SK-N-SH (cell line): ENCODE measurements around the gene FGD3. TPM values are rescaled to one million over a fixed set of nuclear protein-coding genes. Genes with fewer than 3 reads are reported as not detected.

Experiments used
- CTCF ChIA-PET: fragments of 300-600, 350-600 bp; formaldehyde crosslinking; extraction: SDS; loops from one replicate; lab custom pipeline; 2021; lab: Yijun Ruan, JAX
- POLR2A ChIA-PET: fragments of 350-600 bp; sonication (Branson Sonifier 250); formaldehyde crosslinking; extraction: SDS; loops from one replicate; lab custom pipeline; 2020; ENCODE audit warnings: antibody characterized with exemption, inconsistent platforms; lab: Yijun Ruan, JAX
- DNase-seq: peaks from one replicate; pipeline ENCODE4 v3.0.0; 2012
- H2AFZ ChIP-seq: fragments of 200-600 bp; sonication (generic); 2 replicates; pipeline ENCODE4 v1.8.1; 2016; ENCODE audit warnings: antibody characterized with exemption, mild to moderate bottlenecking, low read depth
- H3F3A ChIP-seq: fragments of 200-600 bp; sonication (generic); replicated peaks from 2 replicates; pipeline ENCODE3; 2016; ENCODE audit warnings: antibody characterized with exemption, mild to moderate bottlenecking; ENCODE audit not compliant: insufficient read depth
- H3K27ac ChIP-seq, 2 experiments: fragments of 200-500 bp in 1 of 2; fragments of 200-600 bp in 1 of 2; sonication (Bioruptor generic) in 1 of 2; sonication (generic), shearing (Covaris generic) in 1 of 2; 2 replicates each; pipeline versions ENCODE4 v1.5.1 to v1.6.1; 2014 to 2016; ENCODE audit warnings: low read depth in 2 of 2, inconsistent platforms in 1 of 2, low read length in 1 of 2, mild to moderate bottlenecking in 1 of 2, mixed read lengths in 1 of 2
- H3K27me3 ChIP-seq: fragments of 200-600 bp; sonication (generic), shearing (Covaris generic); 2 replicates; pipeline ENCODE4 v1.6.1; 2016; ENCODE audit warnings: mixed run types; ENCODE audit not compliant: insufficient read depth
- H3K36me3 ChIP-seq, 2 experiments: fragments of 200-500 bp in 1 of 2; fragments of 200-600 bp in 1 of 2; sonication (Bioruptor generic) in 1 of 2; sonication (generic) in 1 of 2; replicated peaks in 1 of 2; 2 replicates each; pipeline versions ENCODE3 to v1.5.1; 2014 to 2016; ENCODE audit warnings: low read length in 1 of 2, mild to moderate bottlenecking in 1 of 2; ENCODE audit not compliant: insufficient read depth in 2 of 2, control insufficient read depth in 1 of 2
- H3K4me1 ChIP-seq, 2 experiments: fragments of 200-500 bp in 1 of 2; fragments of 200-600 bp in 1 of 2; sonication (Bioruptor generic) in 1 of 2; sonication (generic), shearing (Covaris generic) in 1 of 2; 2 replicates each; pipeline versions ENCODE4 v1.5.1 to v1.6.1; 2014 to 2016; ENCODE audit warnings: low read depth in 1 of 2, low read length in 1 of 2, mixed run types in 1 of 2; ENCODE audit not compliant: insufficient read depth in 2 of 2, control insufficient read depth in 1 of 2
- H3K4me2 ChIP-seq: fragments of 200-600 bp; sonication (generic), shearing (Covaris generic); 2 replicates; pipeline ENCODE4 v1.6.1; 2017; ENCODE audit warnings: mixed run types
- H3K4me3 ChIP-seq, 2 experiments: fragments of 200-500 bp in 1 of 2; fragments of 200-600 bp in 1 of 2; sonication (Bioruptor generic) in 1 of 2; sonication (generic), shearing (Covaris generic) in 1 of 2; 2 replicates each; pipeline versions ENCODE4 v1.5.1 to v1.8.1; 2014 to 2016; ENCODE audit warnings: low read depth in 2 of 2, inconsistent platforms in 1 of 2, low read length in 1 of 2, mild to moderate bottlenecking in 1 of 2, mixed read lengths in 1 of 2, moderate library complexity in 1 of 2
- H3K79me2 ChIP-seq: fragments of 200-600 bp; sonication (generic); 2 replicates; pipeline ENCODE4 v1.8.1; 2017; ENCODE audit warnings: mild to moderate bottlenecking; ENCODE audit not compliant: insufficient read depth
- H3K9ac ChIP-seq: fragments of 200-600 bp; sonication (generic); 2 replicates; pipeline ENCODE4 v1.6.1; 2017; ENCODE audit warnings: mixed run types
- H3K9me2 ChIP-seq: fragments of 200-600 bp; sonication (generic); 2 replicates; pipeline ENCODE4 v1.6.1; 2017; ENCODE audit warnings: mixed run types
- H3K9me3 ChIP-seq: fragments of 200-600 bp; sonication (generic); 2 replicates; pipeline ENCODE4 v1.6.1; 2017; ENCODE audit warnings: mixed run types, mild to moderate bottlenecking, moderate library complexity
- H4K20me1 ChIP-seq: fragments of 200-600 bp; sonication (generic); 2 replicates; pipeline ENCODE4 v1.6.1; 2017; ENCODE audit warnings: mild to moderate bottlenecking, mixed run types; ENCODE audit not compliant: insufficient read depth
- CHD2 ChIP-seq: fragments of 150-350 bp; IDR thresholded peaks from 2 replicates; pipeline ENCODE4 v1.6.1; 2018; ENCODE audit warnings: low read length; ENCODE audit not compliant: partially characterized antibody
- FOSL2 ChIP-seq: IDR thresholded peaks from 2 replicates; pipeline ENCODE4 v1.4.0; 2012; ENCODE audit warnings: low read depth, mild to moderate bottlenecking, moderate library complexity, borderline replicate concordance
- FOXM1 ChIP-seq: IDR thresholded peaks from 2 replicates; pipeline ENCODE4 v1.4.0; 2012; ENCODE audit warnings: low read depth, mild to moderate bottlenecking
- JUND ChIP-seq: IDR thresholded peaks from 2 replicates; pipeline ENCODE4 v1.4.0; 2012
- MEF2A ChIP-seq: IDR thresholded peaks from 2 replicates; pipeline ENCODE4 v1.4.0; 2012; ENCODE audit warnings: low read depth, borderline replicate concordance
- POLR2AphosphoS5 ChIP-seq: IDR thresholded peaks from 2 replicates; pipeline ENCODE4 v1.6.1; 2012; ENCODE audit warnings: low read depth, low read length
- RFX5 ChIP-seq: IDR thresholded peaks from 2 replicates; pipeline ENCODE4 v1.6.1; 2012; ENCODE audit warnings: mild to moderate bottlenecking, improper control_type of control experiment, low read length
- SIN3A ChIP-seq: IDR thresholded peaks from 2 replicates; pipeline ENCODE4 v1.6.1; 2012; ENCODE audit warnings: low read depth, mild to moderate bottlenecking, low read length, moderate library complexity, borderline replicate concordance
- TCF12 ChIP-seq: IDR thresholded peaks from 2 replicates; pipeline ENCODE4 v1.4.0; 2012
- YY1 ChIP-seq: IDR thresholded peaks from 2 replicates; pipeline ENCODE4 v1.4.0; 2012; ENCODE audit warnings: low read depth, mild to moderate bottlenecking
- WGBS: methylation state at CpG from one replicate; pipeline ENCODE4 v1.1.6; 2017; ENCODE audit warnings: low lambda C conversion rate; 5-methylcytosine and 5-hydroxymethylcytosine counted together
- polyA plus RNA-seq, 3 experiments: library from polyadenylated mRNA; depleted of rRNA; stranded (reverse); fragments of >200 nt; gene quantifications; 2 replicates each; pipeline ENCODE4 v1.2.3, GENCODE V29; 2012
- TF ChIP-seq, protein P1 (sequence below): IDR thresholded peaks from 2 replicates; pipeline ENCODE4 v1.6.1; 2012; ENCODE audit warnings: mild to moderate bottlenecking, low read depth, low read length, moderate library complexity

FGD3 gene
- polyA plus RNA-seq, 1 of the 3 experiments (the other 2 are of a cell fraction) = not detected

DNA sequence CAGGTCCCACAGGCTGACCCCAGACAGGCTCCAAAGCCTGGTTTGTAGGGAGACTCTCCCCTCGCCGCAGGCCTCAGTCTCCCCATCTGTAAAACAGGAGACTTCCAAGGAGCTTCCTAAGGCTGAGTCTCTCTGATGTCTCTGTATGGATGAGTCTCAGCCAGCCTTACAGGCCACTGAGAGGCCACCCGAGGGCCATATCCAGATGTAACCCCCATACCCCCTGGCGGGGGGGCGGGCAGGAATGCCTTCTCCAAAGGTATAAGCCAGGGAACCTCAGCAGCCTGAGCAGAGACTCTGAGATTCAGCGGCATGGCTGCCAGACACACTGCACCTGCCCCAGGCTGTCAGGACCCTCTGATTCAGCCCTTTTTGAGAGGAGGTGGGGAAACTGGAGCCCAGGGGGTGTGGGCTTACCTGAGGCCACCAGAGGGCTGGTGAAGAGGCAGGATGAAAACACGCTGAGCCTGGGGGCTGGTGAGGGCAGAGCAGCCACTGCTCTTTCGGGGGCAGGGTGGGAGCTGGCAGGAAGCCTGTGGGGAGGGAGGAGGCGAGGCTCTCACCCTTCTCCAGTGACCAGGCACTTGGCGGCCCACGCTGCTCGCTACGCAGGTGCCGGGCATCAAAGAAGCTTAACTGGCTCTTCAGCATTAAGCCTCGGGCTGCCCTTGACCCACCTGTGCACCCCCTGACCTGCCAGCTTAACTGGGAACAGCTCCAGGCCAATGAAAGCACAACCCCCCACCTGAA lies 105.6 kb downstream of the FGD3 start (continued):
- TF ChIP-seq POLR2AphosphoS5 = no peak
- no peak for TF ChIP-seq FOSL2
- TF ChIP-seq TCF12 = no peak
- no peak for TF ChIP-seq FOXM1
- no peak for TF ChIP-seq JUND
- no peak for TF ChIP-seq MEF2A
- TF ChIP-seq YY1 = no peak

DNA sequence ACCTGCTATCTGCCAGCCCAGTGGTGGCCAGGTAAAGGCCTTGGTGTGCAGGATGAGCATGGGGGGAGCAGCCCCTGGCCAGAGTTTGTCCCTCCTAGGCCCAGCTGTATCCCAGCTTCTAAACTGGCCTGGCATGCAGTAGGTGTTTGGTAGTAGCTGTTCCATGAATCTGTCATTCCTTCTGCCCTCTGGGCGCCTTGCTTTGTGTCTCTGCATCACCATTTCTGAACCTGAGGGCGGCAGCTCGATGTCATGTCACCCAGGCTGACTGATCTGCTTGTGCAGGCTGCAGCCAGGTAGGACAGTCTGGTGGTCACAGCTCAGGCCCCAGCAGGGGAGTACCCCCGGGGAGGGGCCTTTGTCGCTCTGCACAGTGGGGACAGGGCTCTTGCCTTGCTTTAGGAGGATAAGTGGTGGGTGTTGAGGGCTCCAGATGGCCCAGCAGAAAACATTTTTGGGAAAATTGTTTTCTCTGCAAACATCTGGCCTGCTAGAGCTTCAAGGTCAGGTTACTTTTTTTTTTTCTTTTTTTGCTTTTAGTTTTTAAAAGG lies 106.5 kb downstream of the FGD3 start:
- 64% methylated on average over 5 of the region's 5 CpGs for WGBS
- TF ChIP-seq FOSL2 (no peak), CHD2 (no peak), SIN3A (no peak), RFX5 (no peak)
- TF ChIP-seq, protein P1, sequence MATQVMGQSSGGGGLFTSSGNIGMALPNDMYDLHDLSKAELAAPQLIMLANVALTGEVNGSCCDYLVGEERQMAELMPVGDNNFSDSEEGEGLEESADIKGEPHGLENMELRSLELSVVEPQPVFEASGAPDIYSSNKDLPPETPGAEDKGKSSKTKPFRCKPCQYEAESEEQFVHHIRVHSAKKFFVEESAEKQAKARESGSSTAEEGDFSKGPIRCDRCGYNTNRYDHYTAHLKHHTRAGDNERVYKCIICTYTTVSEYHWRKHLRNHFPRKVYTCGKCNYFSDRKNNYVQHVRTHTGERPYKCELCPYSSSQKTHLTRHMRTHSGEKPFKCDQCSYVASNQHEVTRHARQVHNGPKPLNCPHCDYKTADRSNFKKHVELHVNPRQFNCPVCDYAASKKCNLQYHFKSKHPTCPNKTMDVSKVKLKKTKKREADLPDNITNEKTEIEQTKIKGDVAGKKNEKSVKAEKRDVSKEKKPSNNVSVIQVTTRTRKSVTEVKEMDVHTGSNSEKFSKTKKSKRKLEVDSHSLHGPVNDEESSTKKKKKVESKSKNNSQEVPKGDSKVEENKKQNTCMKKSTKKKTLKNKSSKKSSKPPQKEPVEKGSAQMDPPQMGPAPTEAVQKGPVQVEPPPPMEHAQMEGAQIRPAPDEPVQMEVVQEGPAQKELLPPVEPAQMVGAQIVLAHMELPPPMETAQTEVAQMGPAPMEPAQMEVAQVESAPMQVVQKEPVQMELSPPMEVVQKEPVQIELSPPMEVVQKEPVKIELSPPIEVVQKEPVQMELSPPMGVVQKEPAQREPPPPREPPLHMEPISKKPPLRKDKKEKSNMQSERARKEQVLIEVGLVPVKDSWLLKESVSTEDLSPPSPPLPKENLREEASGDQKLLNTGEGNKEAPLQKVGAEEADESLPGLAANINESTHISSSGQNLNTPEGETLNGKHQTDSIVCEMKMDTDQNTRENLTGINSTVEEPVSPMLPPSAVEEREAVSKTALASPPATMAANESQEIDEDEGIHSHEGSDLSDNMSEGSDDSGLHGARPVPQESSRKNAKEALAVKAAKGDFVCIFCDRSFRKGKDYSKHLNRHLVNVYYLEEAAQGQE = no peak

More for the DNA sequence above, 106.5 kb downstream of the FGD3 start:
- Histone ChIP-seq H3F3A (no peaks in the 10 kb centered on the region), H3K27ac (no peak overlapping the region), H3K4me2 (no peak overlapping the region), H3K36me3 (no peaks in the 10 kb centered on the region), H3K4me1 (peaks cover 0 to 13% of the 10 kb centered on the region in 2 experiments; a peak in 1 of 4 replicates), H3K9me3 (no peaks in the 10 kb centered on the region), H2AFZ (no peak overlapping the region), H3K27me3 (no peaks in the 10 kb centered on the region), H3K9me2 (no peaks in the 10 kb centered on the region), H4K20me1 (no peaks in the 10 kb centered on the region), H3K4me3 (no peak overlapping the region), H3K9ac (no peak overlapping the region), H3K79me2 (no peaks in the 10 kb centered on the region)
- POLR2A ChIA-PET = no interaction called here
- CTCF ChIA-PET = interaction anchor here (0.8 to 1.1 kb wide), 3 partner anchors 24 to 960 kb away, joined by 3 read pairs; no protein-coding TSS in a partner anchor
- no peak for DNase-seq
